T-helper 1 cell (primary cell): ENCODE data around the gene SPON2.

Source experiments
- DNase-seq, 5 donors: peaks; one replicate each; pipeline ENCODE4 v3.0.0-alpha.2; 2012 to 2020

SPON2 gene

DNA sequence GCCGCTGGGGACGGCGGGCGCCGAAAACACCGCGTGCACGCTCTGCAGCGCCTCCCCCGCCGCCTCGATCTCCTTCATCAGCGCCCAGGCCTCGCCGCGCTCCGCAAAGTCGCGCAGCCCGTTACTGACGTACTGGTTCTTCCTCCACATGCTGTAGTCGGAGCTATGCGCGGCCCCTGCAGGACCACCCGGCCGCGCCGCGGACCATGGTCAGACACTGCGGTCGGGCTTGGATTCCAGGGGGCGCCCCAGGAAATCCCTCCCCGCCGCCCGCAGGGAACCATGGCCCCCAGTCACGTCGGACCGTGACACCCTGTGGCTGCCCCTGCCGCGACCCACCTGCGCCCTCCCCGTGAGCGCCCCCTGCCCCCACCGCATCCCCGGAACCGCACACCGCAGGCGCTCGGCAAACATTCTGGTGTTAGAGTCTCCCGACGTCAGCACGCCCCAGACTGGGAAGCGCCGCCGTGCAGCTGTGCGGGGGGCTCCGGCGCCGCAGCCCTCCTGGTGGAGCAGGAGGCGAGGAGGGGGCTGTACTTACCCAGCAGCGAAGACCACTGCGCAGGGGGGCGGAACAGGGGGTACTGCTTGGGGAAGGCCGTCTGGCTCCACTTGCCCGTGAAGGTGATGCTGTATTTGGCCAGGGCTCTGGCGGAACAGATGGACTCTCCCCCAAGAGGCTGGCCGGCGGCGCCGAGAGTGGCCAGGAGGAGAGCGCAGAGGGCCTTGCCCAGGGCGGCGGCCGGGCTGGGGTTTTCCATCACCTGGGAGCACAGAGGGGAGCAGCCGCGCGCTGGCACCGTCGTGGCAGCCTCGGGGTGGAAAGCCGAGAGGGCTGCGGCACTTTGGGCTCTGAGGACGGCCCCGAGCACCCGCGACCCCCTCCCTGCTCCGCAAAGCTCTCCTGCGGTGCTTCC is 814 bp downstream of the SPON2 start:
- DNase-seq, result peak in 4 of 5 donors; percentile 38 to 59 (median 52)

- DNase-seq, result no peak
These were observed 1.4 kb downstream of the SPON2 start for GRCh38 chr4:1170976-1171310.

- DNase-seq, result no peak
These were observed 2.0 kb downstream of the SPON2 start for GRCh38 chr4:1170156-1170975.

- DNase-seq, result no peak
These were observed 2.7 kb downstream of the SPON2 start for GRCh38 chr4:1169691-1170096.

DNA sequence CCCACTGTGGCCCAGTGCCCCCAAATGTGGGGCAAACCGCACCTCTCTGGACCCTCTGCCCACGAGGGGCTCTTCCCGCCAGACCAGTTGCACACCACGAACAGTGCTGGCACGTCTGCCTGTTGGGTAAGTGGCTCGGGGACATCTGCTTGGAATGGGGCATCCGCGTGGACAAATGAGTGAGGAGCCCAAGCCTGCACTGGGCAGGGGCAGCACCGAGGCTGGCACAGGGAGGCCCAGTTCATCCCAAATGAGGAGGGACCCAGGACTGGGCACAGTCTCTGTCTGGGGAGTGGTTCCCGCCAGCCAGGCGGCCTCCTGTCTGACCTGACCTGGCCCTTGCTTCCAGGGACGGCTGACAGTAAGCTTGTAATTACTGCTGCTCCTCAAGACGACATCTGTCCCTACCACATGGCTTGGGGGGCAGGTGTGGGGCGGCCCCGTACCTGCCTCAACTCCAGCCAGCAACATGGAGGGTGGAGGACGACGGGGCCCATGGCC is 3.2 kb downstream of the SPON2 start:
- DNase-seq, result no peak

DNA sequence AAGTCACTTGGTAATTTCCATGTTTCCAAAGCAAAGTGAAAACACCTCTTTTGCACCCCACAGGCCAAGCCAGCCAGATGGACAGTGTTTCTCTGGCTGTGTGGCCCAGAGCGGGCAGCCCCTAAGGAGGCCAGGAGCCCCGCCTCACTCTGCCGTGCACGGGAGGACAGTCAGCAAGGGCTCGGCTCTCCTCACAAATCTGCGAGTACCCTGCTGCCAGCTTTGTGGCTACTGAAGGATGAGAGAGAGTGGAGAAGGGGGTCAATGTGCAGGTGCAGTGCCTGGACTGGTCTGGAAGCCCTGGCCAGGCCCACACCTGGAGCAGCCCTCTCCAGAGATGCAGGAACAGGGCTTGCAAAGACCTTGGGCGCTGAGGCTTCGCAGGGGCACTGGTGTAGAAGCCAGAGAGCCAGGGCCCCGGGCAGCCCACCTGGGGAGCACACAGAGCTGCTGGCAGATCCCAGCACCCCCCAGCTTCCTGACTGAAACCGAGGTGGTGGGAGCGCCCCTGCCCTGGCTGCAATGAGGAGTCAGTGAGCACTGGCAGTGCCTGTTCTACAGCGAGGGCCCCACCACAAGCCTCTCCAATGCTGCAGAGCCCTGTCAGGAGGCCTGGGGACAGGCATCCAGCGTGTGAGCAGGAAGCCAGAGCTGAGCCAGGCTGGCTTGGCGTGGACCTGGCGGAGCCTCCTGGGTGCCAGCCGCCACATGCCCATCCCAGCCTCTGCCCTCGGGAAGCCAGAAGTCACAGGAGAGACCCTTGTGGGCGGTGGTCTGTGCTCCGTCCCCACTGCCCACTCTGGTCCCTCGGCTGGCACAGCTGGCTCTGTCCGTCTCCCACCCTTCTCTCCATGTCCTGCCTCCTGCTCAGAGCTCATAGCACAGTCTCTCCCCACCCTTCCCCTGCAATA is 3.9 kb downstream of the SPON2 start:
- no peak for DNase-seq

GRCh38 chr4:1167244-1167949 is 5.0 kb downstream of the SPON2 start:
- DNase-seq, result peak; percentile 74 to 91 (median 81)

- no peak for DNase-seq
These were observed 5.7 kb downstream of the SPON2 start for GRCh38 chr4:1166509-1167243.

- DNase-seq, result no peak
These were observed 7.3 kb downstream of the SPON2 start for GRCh38 chr4:1164956-1165545.

DNA sequence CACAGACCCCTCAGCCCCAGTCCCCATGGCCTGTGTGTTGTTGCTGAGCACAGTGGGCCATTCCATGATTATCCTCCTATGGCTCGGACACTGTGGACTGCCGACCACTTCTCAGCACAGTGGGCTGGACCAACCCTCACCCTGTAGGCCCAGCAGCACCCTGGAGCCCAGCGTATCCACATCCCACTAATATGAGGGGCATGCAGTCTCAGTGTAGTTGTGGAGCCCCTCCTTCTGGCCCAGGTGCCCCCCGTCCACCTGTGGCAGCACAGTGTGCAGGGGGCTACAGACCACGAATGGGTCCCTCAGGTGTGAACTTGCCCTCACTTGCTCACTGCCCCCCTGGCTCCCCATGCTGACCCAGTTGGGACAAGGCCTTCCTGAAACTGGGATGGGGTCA is 7.9 kb downstream of the SPON2 start:
- no peak for DNase-seq

- DNase-seq, result no peak
These were observed 8.3 kb downstream of the SPON2 start for GRCh38 chr4:1164040-1164439.

GRCh38 chr4:1160351-1160750 is 12.0 kb downstream of the SPON2 start:
- no peak for DNase-seq

DNA sequence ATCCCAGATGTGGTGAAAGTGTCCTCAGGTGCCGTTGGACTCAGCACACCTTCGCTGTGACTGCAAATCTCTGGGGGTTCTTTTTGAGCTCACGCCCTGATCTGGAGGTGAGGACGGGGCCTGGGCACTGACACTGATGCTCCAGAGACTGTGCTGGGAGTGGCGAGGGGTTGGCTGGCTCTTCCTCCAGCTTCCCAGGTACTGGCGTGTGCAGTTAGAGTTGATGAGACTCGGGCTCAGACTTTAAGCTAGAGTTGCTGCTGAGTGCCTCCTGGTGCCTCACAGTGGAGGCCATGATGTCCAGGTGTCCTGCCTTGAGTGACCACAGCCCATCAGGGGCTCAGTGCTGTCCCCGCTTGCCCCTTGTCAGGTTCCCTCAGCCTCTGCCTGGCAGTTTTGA is 16.3 kb downstream of the SPON2 start:
- no peak for DNase-seq

- no peak for DNase-seq
These were observed 17.1 kb downstream of the SPON2 start for GRCh38 chr4:1155314-1155713.

GRCh38 chr4:1154523-1155182 is 17.7 kb downstream of the SPON2 start:
- DNase-seq, result no peak

- DNase-seq, result no peak
These were observed 18.3 kb downstream of the SPON2 start for GRCh38 chr4:1154126-1154522.

DNA sequence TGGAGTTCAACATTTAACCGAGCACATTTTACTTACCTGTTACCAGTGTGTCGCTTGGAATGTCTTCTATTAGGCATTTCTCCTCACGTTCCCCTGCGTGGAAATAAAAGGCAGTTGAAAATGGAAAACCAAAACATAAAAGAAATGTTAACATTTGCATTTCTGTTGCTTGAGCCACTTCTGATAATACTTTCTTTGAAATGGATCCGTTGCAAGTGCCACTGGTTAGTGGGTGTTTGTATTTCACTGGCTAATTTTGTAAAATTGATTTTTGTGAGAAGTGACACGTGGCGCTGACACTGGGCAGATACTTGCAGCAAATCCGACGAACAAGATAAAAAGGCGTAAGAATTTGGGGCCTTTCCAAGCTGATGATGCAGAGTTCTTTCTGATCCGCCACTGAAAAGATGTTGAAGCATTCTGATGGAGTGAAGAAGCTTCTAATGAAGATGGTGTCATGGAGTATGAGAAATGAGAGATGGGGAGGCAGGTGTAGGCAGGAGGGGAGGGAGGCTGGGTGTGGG is 18.8 kb downstream of the SPON2 start:
- no peak for DNase-seq

GRCh38 chr4:1152290-1152689 is 20.1 kb downstream of the SPON2 start:
- no peak for DNase-seq

DNA sequence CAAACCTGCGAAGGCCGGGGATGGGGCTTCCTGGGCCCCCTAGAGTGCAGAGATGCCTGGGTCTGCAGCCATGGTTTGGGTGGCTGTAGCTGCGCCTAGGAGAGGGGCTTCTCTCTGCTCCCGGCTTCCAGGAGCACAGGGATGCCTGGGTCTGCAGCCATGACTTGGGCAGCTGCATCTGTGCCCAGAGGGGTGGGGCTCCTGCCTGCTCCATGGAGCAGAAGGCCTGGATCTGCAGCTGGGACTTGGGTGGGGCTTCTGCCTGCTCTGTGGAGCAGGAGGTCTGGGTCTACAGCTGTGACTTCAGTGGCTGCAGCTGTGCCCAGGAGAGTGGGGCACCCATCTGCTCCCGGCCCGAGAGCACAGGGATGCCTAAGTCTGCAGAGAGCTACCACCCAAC is 20.8 kb downstream of the SPON2 start:
- DNase-seq, result no peak

DNA sequence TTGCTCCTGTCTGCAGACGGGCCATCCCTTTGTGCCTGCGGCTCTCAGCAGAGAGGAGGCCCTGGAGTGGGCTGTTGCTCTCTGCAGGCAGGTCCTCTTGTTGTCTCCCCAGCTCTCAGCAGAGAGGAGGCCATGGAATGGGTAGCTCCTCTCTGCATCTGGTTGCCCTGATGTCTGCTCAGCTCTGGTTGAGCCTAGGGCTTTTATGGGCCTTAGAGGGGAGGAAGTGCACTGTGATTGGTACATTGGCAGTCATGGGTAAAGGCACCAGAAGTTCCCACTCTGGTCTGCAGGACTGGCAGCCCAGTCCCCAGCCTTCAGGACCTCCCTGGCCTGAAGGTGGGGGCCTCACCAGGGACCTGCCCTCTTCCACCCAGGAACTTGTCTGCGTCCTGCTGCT is 21.5 kb downstream of the SPON2 start:
- DNase-seq, result no peak
